Measurements from ENCODE around the gene LMLN. TPM values are rescaled to one million over a fixed set of nuclear protein-coding genes. Genes with fewer than 3 reads are reported as not detected.

The LMLN gene
- total and polyA plus RNA-seq, 2 of the 8 experiments (the other 6 are each of a cell fraction or from before 2014, with no cell fraction given): 3.9 to 5.0 TPM

DNA sequence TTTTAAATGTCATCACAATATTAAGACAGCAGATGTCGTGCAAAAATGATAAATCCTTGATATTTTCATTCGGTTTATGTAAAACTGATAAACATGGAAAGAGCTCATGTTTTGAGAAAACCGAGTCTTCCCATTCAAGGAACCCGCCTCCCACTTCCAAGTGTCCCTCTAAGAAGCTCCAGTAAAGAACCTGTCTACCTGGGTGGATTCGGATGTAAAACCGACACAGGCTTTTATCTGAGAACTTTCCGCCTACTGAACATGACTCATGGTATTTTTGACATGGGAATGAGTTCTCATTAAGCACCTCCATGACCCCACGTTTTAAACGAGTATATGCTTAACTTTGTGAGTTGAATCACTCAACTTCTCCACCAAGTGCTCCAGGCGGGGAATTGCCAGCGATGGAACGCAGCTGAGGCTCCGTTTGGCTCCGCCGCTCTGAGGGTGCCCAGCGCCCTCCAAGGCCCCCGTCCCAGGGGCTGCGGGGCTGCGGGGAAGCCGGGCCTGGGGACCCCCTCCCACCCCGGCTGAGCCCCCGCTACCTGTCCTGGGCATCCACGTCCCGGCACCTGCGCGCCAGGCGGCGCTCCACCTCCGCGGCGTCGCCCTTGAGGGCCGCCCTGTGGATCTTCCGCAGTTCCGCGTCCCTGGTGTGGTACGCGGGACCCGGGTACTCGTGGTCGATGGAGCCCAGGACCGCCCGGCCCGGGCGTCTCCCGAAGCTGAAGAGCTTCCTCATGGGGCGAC lies 119.9 kb downstream of the LMLN start (continued):
- TF ChIP-seq, protein P1, sequence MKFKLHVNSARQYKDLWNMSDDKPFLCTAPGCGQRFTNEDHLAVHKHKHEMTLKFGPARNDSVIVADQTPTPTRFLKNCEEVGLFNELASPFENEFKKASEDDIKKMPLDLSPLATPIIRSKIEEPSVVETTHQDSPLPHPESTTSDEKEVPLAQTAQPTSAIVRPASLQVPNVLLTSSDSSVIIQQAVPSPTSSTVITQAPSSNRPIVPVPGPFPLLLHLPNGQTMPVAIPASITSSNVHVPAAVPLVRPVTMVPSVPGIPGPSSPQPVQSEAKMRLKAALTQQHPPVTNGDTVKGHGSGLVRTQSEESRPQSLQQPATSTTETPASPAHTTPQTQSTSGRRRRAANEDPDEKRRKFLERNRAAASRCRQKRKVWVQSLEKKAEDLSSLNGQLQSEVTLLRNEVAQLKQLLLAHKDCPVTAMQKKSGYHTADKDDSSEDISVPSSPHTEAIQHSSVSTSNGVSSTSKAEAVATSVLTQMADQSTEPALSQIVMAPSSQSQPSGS (IDR thresholded peaks at IDR 0.05; ENCODE audit: low read length): no peak

All from H1 (cell line).